Astrocyte of the cerebellum (primary cell): ENCODE data around the gene TRAF2.

Source experiments
- DNase-seq: peaks from one replicate; pipeline ENCODE4 v3.0.0-alpha.2; 2011; ENCODE audit warnings: low read depth
- H3K4me3 ChIP-seq: 2 replicates; pipeline ENCODE4 v1.5.1; 2011; ENCODE audit warnings: mild to moderate bottlenecking, low read depth, low read length, moderate library complexity
- in situ Hi-C: cut with HindIII; loops from 2 replicates; pipeline ENCODE4 v1.10.0; 2017; ENCODE audit warnings: low sequenced_read_pairs
- TF ChIP-seq, protein P1 (sequence below): IDR thresholded peaks from 2 replicates; pipeline ENCODE4 v1.5.1; 2012; ENCODE audit warnings: low read length, low read depth, moderate library complexity, mild to moderate bottlenecking; ENCODE audit errors: missing control alignments

The TRAF2 gene

DNA sequence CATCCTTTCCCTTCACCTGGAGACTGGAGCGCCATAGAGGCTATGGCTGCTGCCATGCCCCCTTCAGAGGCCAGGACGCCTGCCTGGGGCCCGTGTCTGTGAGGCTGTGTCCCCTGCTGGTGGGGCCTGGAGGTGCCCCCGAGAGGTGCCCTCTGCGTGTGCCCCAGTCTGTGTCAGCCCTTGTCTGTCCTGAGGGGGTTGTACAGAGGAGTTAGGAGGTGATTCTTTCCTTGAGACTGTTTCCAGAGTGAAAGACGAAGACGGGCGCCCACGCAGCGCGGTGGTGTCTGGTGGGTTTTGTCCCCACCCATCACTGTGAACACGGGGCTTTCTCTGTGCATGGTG, 24.6 kb downstream of the TRAF2 start:
- DNase-seq, result no peak
- TF ChIP-seq, protein P1, sequence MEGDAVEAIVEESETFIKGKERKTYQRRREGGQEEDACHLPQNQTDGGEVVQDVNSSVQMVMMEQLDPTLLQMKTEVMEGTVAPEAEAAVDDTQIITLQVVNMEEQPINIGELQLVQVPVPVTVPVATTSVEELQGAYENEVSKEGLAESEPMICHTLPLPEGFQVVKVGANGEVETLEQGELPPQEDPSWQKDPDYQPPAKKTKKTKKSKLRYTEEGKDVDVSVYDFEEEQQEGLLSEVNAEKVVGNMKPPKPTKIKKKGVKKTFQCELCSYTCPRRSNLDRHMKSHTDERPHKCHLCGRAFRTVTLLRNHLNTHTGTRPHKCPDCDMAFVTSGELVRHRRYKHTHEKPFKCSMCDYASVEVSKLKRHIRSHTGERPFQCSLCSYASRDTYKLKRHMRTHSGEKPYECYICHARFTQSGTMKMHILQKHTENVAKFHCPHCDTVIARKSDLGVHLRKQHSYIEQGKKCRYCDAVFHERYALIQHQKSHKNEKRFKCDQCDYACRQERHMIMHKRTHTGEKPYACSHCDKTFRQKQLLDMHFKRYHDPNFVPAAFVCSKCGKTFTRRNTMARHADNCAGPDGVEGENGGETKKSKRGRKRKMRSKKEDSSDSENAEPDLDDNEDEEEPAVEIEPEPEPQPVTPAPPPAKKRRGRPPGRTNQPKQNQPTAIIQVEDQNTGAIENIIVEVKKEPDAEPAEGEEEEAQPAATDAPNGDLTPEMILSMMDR, result no peak
- no peak overlapping the region for H3K4me3 ChIP-seq
- in situ Hi-C loops, result no loop called here

DNA sequence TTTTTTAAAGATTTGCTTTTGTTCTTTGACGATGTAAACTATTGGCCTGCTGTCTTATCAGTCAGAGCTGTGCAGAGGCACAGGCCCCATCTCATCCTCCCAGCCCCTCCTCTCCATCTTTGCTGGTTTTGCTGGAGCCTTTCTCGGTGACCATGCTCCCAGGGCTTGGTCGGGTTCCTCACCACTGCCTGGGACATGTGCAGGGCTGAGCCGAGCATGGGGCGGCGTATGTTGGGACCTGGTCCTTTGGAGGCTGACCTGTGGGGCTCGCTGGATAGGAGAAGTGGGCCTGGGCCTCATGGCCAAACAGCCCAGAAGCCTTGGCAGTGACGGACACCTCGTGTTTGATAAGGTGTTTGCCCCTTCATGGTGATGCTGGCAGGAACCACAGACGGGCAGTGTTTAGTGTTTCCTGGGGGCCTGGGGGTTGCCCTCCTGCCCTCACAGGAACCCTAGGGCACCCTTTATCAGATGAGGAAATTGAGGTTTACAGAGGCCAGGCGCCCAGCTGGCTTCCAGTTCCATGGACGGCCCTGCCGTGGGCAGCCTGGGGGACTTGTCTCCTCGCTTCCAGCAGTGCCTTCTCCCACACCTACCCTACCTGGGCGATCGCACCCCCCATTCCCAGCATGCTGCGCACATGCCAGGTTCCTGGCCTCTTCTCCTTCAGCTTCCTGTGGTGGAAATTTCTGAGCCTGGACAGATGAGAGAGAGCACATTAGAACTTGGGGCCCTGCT, 27.6 kb downstream of the TRAF2 start:
- H3K4me3 ChIP-seq, result no peak overlapping the region
- TF ChIP-seq, protein P1, result no peak
- no peak for DNase-seq
- in situ Hi-C loops, result no loop called here

DNA sequence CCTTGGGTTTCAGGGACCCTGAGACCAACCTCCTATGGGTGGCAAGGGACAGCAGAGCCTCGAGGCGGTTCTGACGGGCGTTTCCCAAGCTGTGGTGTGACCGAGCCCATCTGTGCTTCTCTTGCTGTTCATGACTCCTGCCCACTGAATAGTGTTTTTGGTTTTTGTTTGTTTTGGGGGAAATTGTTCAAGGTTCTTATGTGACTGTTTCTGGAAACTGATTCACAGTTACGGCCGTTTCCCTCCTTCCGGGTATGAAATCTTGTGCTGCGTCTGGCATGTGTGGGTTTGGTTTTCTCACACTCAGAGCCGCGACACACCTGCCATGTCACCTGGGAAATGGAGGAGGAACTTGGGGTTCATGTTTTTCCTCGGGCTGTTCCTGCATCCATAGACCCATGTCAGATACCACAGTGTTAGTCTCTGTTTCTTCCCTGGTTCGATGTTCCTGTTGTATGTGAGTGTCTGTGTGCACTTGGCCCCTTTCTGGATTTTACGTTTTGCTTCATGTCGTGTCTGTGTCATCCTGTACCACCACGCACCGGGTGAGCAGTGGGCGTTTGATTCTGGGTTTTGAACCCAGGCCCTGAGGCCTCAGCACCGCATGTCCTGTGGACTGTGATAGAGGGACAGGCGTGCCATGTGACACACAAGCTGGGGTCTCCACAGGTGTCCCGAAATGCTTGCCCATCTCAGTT, 29.5 kb downstream of the TRAF2 start:
- H3K4me3 ChIP-seq, result no peak overlapping the region
- in situ Hi-C loops, result no loop called here
- no peak for DNase-seq
- TF ChIP-seq, protein P1, result no peak

DNA sequence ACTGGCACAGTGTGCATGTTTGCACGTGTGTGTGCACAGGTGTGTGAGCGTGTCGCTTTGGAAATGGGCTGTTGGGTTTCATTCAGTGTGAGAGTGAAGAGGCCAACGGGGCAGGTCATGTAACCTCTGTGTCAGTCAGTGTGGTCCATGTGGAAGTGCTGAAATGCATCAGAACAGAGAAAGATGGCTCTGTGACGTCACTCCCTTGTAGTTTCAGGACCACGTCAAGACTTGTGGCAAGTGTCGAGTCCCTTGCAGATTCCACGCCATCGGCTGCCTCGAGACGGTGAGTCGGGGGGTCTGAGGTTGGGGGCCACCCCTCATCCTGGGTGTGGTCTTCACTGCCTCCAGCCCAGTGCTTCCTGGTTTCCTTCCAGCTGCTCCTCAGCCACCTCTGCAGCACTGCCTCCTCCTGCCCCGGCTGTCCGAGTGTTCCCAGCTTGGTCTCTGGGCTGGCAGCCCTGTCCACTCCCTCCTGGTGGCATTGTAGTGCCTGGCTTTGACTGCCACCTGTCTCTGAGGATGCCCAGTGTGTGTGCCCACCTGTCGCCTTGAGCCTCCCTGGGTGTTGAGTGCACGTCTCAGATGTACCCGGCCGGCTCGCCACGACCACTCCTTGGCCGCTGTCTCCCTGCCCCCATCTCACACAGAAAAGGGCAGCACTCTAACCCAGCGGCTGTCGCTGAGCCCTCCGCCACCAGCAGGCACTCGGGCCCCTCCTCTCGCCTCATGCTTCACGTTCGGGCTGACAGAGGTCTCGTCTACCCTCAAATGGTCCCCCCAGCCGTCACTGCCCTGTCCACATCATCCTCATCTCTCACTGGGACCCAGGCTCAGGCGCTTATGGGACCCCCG, 30.2 kb downstream of the TRAF2 start:
- DNase-seq, result no peak
- TF ChIP-seq, protein P1, result no peak
- in situ Hi-C loops, result no loop called here
- H3K4me3 ChIP-seq, result no peak overlapping the region

DNA sequence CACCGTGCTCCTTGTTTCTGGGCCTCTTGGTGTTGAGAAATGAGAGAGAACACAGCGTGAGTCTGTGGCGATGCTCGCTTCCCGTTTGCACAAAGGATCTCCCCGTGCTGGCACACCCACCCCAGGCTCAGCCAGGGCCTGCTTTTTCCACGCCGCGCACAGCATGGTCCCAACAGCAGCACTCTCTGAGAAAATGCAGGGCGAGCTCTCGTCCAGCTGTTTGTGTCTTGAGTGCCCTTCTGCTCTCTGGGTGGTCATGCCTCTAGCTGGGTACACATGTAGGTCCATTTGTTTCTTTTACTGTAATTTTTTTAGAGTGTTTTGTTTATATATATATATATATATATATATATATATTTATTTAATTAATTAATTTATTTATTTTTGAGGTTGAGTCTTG, 31.6 kb downstream of the TRAF2 start:
- in situ Hi-C loops, result no loop called here
- DNase-seq, result no peak
- no peak overlapping the region for H3K4me3 ChIP-seq
- TF ChIP-seq, protein P1, result no peak

DNA sequence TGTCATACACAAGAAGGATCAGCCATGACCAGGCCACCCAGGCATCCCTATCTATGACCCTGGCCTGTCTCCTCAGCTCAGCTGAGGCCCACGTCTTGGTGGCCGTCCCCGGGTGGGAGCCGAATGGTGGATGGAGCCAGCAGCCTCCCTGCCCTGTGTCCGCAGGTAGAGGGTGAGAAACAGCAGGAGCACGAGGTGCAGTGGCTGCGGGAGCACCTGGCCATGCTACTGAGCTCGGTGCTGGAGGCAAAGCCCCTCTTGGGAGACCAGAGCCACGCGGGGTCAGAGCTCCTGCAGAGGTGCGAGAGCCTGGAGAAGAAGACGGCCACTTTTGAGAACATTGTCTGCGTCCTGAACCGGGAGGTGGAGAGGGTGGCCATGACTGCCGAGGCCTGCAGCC, 33.8 kb downstream of the TRAF2 start:
- H3K4me3 ChIP-seq, result no peak overlapping the region
- DNase-seq, result no peak
- TF ChIP-seq, protein P1, result no peak
- in situ Hi-C loops, result no loop called here
